Cerebellar cortex (tissue), 1 donor: ENCODE measurements around the gene C17orf67.

Source experiments
- DNase-seq: peaks from one replicate; pipeline ENCODE4 v3.0.0-alpha.2; 2015; ENCODE audit warnings: low spot score

Gene C17orf67

GRCh38 chr17:56833057-56833808 lies 487 bp downstream of the C17orf67 start:
- DNase-seq, result peak; percentile 33

- DNase-seq, result no peak
Measured at GRCh38 chr17:56832446-56832845, 1.3 kb downstream of the C17orf67 start.

- no peak for DNase-seq
Measured at GRCh38 chr17:56831369-56832095, 2.2 kb downstream of the C17orf67 start.

GRCh38 chr17:56830726-56831368 lies 2.9 kb downstream of the C17orf67 start:
- no peak for DNase-seq

- DNase-seq, result no peak
Measured at GRCh38 chr17:56826611-56827414, 6.9 kb downstream of the C17orf67 start.

- no peak for DNase-seq
Measured at GRCh38 chr17:56824503-56824902, 9.2 kb downstream of the C17orf67 start.

- no peak for DNase-seq
Measured at GRCh38 chr17:56823848-56824247, 9.9 kb downstream of the C17orf67 start.

GRCh38 chr17:56822725-56823124 lies 11.0 kb downstream of the C17orf67 start:
- DNase-seq, result no peak

- DNase-seq, result no peak
Measured at GRCh38 chr17:56821847-56822534, 11.7 kb downstream of the C17orf67 start.

GRCh38 chr17:56820207-56820606 lies 13.5 kb downstream of the C17orf67 start:
- no peak for DNase-seq

- DNase-seq, result peak; percentile 77
Measured at GRCh38 chr17:56819431-56820145, 14.1 kb downstream of the C17orf67 start.

- DNase-seq, result no peak
Measured at GRCh38 chr17:56819030-56819429, 14.7 kb downstream of the C17orf67 start.

GRCh38 chr17:56817066-56817465 lies 16.7 kb downstream of the C17orf67 start:
- DNase-seq, result no peak

- no peak for DNase-seq
Measured at GRCh38 chr17:56815711-56816110, 18.0 kb downstream of the C17orf67 start.

- DNase-seq, result no peak
Measured at GRCh38 chr17:56812901-56813388, 20.8 kb downstream of the C17orf67 start.

GRCh38 chr17:56810891-56811775 lies 22.6 kb downstream of the C17orf67 start:
- DNase-seq, result no peak

- no peak for DNase-seq
Measured at GRCh38 chr17:56810343-56810742, 23.4 kb downstream of the C17orf67 start.

GRCh38 chr17:56809820-56810179 lies 23.9 kb downstream of the C17orf67 start:
- no peak for DNase-seq

- DNase-seq, result peak; percentile 51
Measured at GRCh38 chr17:56809106-56809819, 24.5 kb downstream of the C17orf67 start.
